DND-41 (cell line): ENCODE data around the gene COL23A1.

Experiments
- EZH2 ChIP-seq: IDR thresholded peaks from 3 replicates; pipeline ENCODE4 v1.6.1; 2012; ENCODE audit warnings: borderline replicate concordance, low read depth, mild to moderate bottlenecking, moderate library complexity, low read length, inconsistent platforms; ENCODE audit not compliant: severe bottlenecking
- TF ChIP-seq, protein P1 (sequence below): IDR thresholded peaks from 2 replicates; pipeline ENCODE4 v1.5.1; 2012; ENCODE audit warnings: borderline replicate concordance, low read length, moderate library complexity, mild to moderate bottlenecking; ENCODE audit not compliant: poor library complexity, severe bottlenecking; ENCODE audit errors: extremely low read depth

DNA sequence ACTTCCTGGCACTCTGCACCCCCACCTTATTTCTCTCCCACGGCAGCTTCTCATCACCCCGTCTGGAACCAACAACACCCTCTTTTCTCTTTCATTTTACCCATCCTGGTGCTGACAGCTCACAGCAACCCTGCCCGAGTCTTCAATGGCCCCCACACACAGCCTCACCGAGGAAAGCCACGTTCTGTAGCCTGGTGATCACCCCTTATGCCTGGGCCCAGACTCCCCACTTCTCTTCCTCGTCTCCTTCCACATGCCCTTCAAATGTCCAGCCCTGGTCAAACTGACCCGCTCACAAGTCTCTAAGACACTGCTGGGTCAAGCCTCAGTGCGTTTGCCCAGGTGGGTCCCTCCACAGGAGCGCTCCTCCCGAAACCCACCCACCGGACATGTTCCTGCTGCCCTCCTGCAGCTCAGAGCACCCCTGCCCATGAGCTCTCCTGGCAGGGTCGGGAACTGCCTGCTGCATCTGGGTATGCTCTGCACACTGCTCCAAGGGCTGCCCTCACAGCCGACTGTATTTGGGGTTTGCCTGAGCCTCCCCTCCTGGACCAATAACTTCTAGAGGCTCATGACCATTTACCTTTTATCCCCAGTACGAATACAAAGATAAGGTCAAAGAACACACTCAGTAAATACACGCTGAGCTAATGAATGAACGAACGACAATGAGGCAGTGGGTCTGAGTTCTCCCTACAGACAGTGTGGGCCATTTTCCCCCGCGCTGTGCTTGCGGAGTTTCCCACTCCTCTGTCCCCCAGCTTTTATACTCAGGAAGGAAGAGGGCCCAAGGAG lies 202.9 kb downstream of the COL23A1 start:
- TF ChIP-seq, protein P1, sequence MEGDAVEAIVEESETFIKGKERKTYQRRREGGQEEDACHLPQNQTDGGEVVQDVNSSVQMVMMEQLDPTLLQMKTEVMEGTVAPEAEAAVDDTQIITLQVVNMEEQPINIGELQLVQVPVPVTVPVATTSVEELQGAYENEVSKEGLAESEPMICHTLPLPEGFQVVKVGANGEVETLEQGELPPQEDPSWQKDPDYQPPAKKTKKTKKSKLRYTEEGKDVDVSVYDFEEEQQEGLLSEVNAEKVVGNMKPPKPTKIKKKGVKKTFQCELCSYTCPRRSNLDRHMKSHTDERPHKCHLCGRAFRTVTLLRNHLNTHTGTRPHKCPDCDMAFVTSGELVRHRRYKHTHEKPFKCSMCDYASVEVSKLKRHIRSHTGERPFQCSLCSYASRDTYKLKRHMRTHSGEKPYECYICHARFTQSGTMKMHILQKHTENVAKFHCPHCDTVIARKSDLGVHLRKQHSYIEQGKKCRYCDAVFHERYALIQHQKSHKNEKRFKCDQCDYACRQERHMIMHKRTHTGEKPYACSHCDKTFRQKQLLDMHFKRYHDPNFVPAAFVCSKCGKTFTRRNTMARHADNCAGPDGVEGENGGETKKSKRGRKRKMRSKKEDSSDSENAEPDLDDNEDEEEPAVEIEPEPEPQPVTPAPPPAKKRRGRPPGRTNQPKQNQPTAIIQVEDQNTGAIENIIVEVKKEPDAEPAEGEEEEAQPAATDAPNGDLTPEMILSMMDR, result no peak
- TF ChIP-seq EZH2, result no peak
